ENCODE data around the gene HUNK. TPM values are rescaled to one million over a fixed set of nuclear protein-coding genes. Genes with fewer than 3 reads are reported as not detected.

HUNK gene
- total RNA-seq, 1 experiment from 2014 or later, result not detected

GRCh38 chr21:31926498-31926897 lies 53.7 kb downstream of the HUNK start:
- H3K36me3 ChIP-seq (ENCODE audit: low read depth), result no peaks in the 10 kb centered on the region
- no peaks in the 10 kb centered on the region for H4K20me1 ChIP-seq (ENCODE audit: insufficient read depth)
- no peak overlapping the region for H3K27ac ChIP-seq
- H3K79me2 ChIP-seq (ENCODE audit: low read depth), result no peaks in the 10 kb centered on the region
- CTCF ChIA-PET, result no interaction called here
- no peak overlapping the region for H3K4me2 ChIP-seq
- H3K4me3 ChIP-seq, result no peak overlapping the region
- no peaks in the 10 kb centered on the region for H3K4me1 ChIP-seq (replicated peaks; ENCODE audit: insufficient read depth)
- no peak overlapping the region for H2AFZ ChIP-seq
- H3K9me3 ChIP-seq (ENCODE audit: insufficient read depth, low read depth), result no peaks in the 10 kb centered on the region
- no TSS peak for BruUV-seq (replicated peaks)
- H3K9me2 ChIP-seq (ENCODE audit: insufficient read depth), result no peaks in the 10 kb centered on the region
- peaks cover 49% of the 10 kb centered on the region for H3K27me3 ChIP-seq (ENCODE audit: insufficient read depth, low read depth)
- no peak for DNase-seq
- POLR2A ChIA-PET (ENCODE audit: unreplicated experiment), result no interaction called here
- no peak for TF ChIP-seq CTCF (conservative IDR thresholded peaks at IDR 0.05)
- TF ChIP-seq EZH2 (IDR thresholded peaks at IDR 0.05; ENCODE audit: low read depth), result no peak
- intact Hi-C loops (cut with micrococcal nuclease; ENCODE audit: unreplicated experiment), result no loop called here
- no peaks in the 10 kb centered on the region for H3F3A ChIP-seq (ENCODE audit: insufficient read depth, low read depth)

GRCh38 chr21:31927689-31928353 lies 55.0 kb downstream of the HUNK start:
- Histone ChIP-seq H4K20me1 (ENCODE audit: insufficient read depth) (no peaks in the 10 kb centered on the region), H3K79me2 (ENCODE audit: low read depth) (no peaks in the 10 kb centered on the region), H3K4me3 (no peak overlapping the region), H3K4me2 (no peak overlapping the region), H3K36me3 (ENCODE audit: low read depth) (no peaks in the 10 kb centered on the region), H3K4me1 (replicated peaks; ENCODE audit: insufficient read depth) (no peaks in the 10 kb centered on the region), H3K9me2 (ENCODE audit: insufficient read depth) (no peaks in the 10 kb centered on the region), H3K9me3 (ENCODE audit: insufficient read depth, low read depth) (no peaks in the 10 kb centered on the region), H2AFZ (no peak overlapping the region), H3K27ac (no peak overlapping the region), H3K27me3 (ENCODE audit: insufficient read depth, low read depth) (peaks cover 35% of the 10 kb centered on the region), H3F3A (ENCODE audit: insufficient read depth, low read depth) (no peaks in the 10 kb centered on the region)
- no peak for DNase-seq
- TF ChIP-seq EZH2 (IDR thresholded peaks at IDR 0.05; ENCODE audit: low read depth) (no peak), CTCF (conservative IDR thresholded peaks at IDR 0.05) (no peak)
- intact Hi-C loops (cut with micrococcal nuclease; ENCODE audit: unreplicated experiment), result no loop called here
- ChIA-PET POLR2A (ENCODE audit: unreplicated experiment) (no interaction called here), CTCF (no interaction called here)
- BruUV-seq (replicated peaks), result no TSS peak

- Histone ChIP-seq H3K36me3 (ENCODE audit: low read depth) (no peaks in the 10 kb centered on the region), H3K27me3 (ENCODE audit: insufficient read depth, low read depth) (peaks cover 32% of the 10 kb centered on the region), H3K9me3 (ENCODE audit: insufficient read depth, low read depth) (no peaks in the 10 kb centered on the region), H3K4me3 (no peak overlapping the region), H3K79me2 (ENCODE audit: low read depth) (no peaks in the 10 kb centered on the region), H3K27ac (no peak overlapping the region), H3F3A (ENCODE audit: insufficient read depth, low read depth) (no peaks in the 10 kb centered on the region), H2AFZ (no peak overlapping the region), H3K9me2 (ENCODE audit: insufficient read depth) (no peaks in the 10 kb centered on the region), H3K4me1 (replicated peaks; ENCODE audit: insufficient read depth) (no peaks in the 10 kb centered on the region), H4K20me1 (ENCODE audit: insufficient read depth) (no peaks in the 10 kb centered on the region), H3K4me2 (no peak overlapping the region)
- ChIA-PET CTCF (no interaction called here), POLR2A (ENCODE audit: unreplicated experiment) (no interaction called here)
- DNase-seq, result no peak
- no peak for TF ChIP-seq EZH2 (IDR thresholded peaks at IDR 0.05; ENCODE audit: low read depth)
- no peak for TF ChIP-seq CTCF (conservative IDR thresholded peaks at IDR 0.05)
- no TSS peak for BruUV-seq (replicated peaks)
- intact Hi-C loops (cut with micrococcal nuclease; ENCODE audit: unreplicated experiment), result no loop called here
Measured at GRCh38 chr21:31928656-31929055, 55.8 kb downstream of the HUNK start.

All from PC-9 (cell line).